Hindlimb muscle (tissue), 1 donor: ENCODE measurements around the gene RABL2A. TPM values are rescaled to one million over a fixed set of nuclear protein-coding genes. Genes with fewer than 3 reads are reported as not detected.
"Not testable (repeated sequence)": the region's sequence is repeated elsewhere in the genome, so short reads cannot be mapped to it uniquely, and the experiment has no call there.

Experiments
- DNase-seq: peaks from one replicate; pipeline ENCODE4 v3.0.0-alpha.2; 2013
- polyA plus RNA-seq: library from polyadenylated mRNA; unstranded; fragments of 120-200 nt; gene quantifications from one replicate; pipeline ENCODE4 v1.2.1, GENCODE V29; 2013; ENCODE audit not compliant: insufficient read length

Gene RABL2A
- polyA plus RNA-seq, 1 donor: 18.0 TPM

- not testable (repeated sequence) for DNase-seq
Observed at GRCh38 chr2:113609822-113610221, 17.2 kb upstream of the RABL2A start.

- not testable (repeated sequence) for DNase-seq
Observed at GRCh38 chr2:113621002-113621401, 6.1 kb upstream of the RABL2A start.

- not testable (repeated sequence) for DNase-seq
Observed at GRCh38 chr2:113625906-113626305, 1.2 kb upstream of the RABL2A start.

GRCh38 chr2:113632849-113633345, 5.8 kb downstream of the RABL2A start:
- not testable (repeated sequence) for DNase-seq

- DNase-seq: not testable (repeated sequence)
Observed at GRCh38 chr2:113635358-113635757, 8.3 kb downstream of the RABL2A start.

GRCh38 chr2:113636226-113636625, 9.2 kb downstream of the RABL2A start:
- DNase-seq: not testable (repeated sequence)

- DNase-seq: not testable (repeated sequence)
Observed at GRCh38 chr2:113638084-113638483, 11.0 kb downstream of the RABL2A start.

GRCh38 chr2:113646217-113646616, 19.2 kb downstream of the RABL2A start:
- DNase-seq: not testable (repeated sequence)

- not testable (repeated sequence) for DNase-seq
Observed at GRCh38 chr2:113650834-113651815, 24.1 kb downstream of the RABL2A start.

GRCh38 chr2:113652599-113652998, 25.5 kb downstream of the RABL2A start:
- not testable (repeated sequence) for DNase-seq

GRCh38 chr2:113656031-113656624, 29.1 kb downstream of the RABL2A start:
- DNase-seq: not testable (repeated sequence)

GRCh38 chr2:113657735-113658134, 30.7 kb downstream of the RABL2A start:
- not testable (repeated sequence) for DNase-seq

- DNase-seq: not testable (repeated sequence)
Observed at GRCh38 chr2:113663285-113664060, 36.4 kb downstream of the RABL2A start.

- not testable (repeated sequence) for DNase-seq
Observed at GRCh38 chr2:113664761-113665533, 37.9 kb downstream of the RABL2A start.

- DNase-seq: not testable (repeated sequence)
Observed at GRCh38 chr2:113669013-113669412, 41.9 kb downstream of the RABL2A start.

GRCh38 chr2:113672326-113672932, 45.4 kb downstream of the RABL2A start:
- no peak for DNase-seq

- DNase-seq: peak; percentile 22
Observed at GRCh38 chr2:113675875-113676274, 48.8 kb downstream of the RABL2A start.

GRCh38 chr2:113676623-113677266, 49.7 kb downstream of the RABL2A start:
- no peak for DNase-seq

GRCh38 chr2:113677330-113677729, 50.3 kb downstream of the RABL2A start:
- DNase-seq: no peak

GRCh38 chr2:113679457-113679856, 52.4 kb downstream of the RABL2A start:
- DNase-seq: no peak

GRCh38 chr2:113685471-113685870, 58.4 kb downstream of the RABL2A start:
- DNase-seq: no peak
